CD14-positive monocyte (primary cell): Measurements from ENCODE around the gene PIP4K2C. TPM values are rescaled to one million over a fixed set of nuclear protein-coding genes. Genes with fewer than 3 reads are reported as not detected.

Experiments used
- DNase-seq, 3 donors: peaks; one replicate each; pipeline ENCODE4 v3.0.0-alpha.2; 2011 to 2022
- H2AFZ ChIP-seq: 2 replicates; pipeline ENCODE4 v1.6.0; 2012; ENCODE audit warnings: mild to moderate bottlenecking, low read depth, low read length, inconsistent platforms; ENCODE audit not compliant: insufficient read depth, poor library complexity, severe bottlenecking
- H3K27ac ChIP-seq, 2 donors: 1 replicate in 1 of 2; 2 replicates in 1 of 2; pipeline ENCODE4 v1.5.1; 2012 to 2013; ENCODE audit warnings: low read length in 2 of 2, control low read depth in 1 of 2, inconsistent platforms in 1 of 2, low read depth in 1 of 2, mild to moderate bottlenecking in 1 of 2
- H3K27me3 ChIP-seq, 2 donors: one replicate each; pipeline versions ENCODE4 v1.6.0 to v1.6.1; 2011 to 2013; ENCODE audit warnings: low read length in 2 of 2; ENCODE audit not compliant: control insufficient read depth in 2 of 2, insufficient read depth in 2 of 2
- H3K36me3 ChIP-seq, 2 donors: replicated peaks in 1 of 2; 1 replicate in 1 of 2; 2 replicates in 1 of 2; pipeline versions ENCODE4 v1.5.1 to v1.6.1; 2012 to 2013; ENCODE audit warnings: low read length in 2 of 2, control low read depth in 1 of 2, inconsistent platforms in 1 of 2, mild to moderate bottlenecking in 1 of 2; ENCODE audit not compliant: insufficient read depth in 2 of 2, control insufficient read depth in 1 of 2
- H3K4me1 ChIP-seq, 2 donors: 1 replicate in 1 of 2; 2 replicates in 1 of 2; pipeline versions ENCODE4 v1.5.1 to v1.6.1; 2012 to 2013; ENCODE audit warnings: low read length in 2 of 2, control low read depth in 1 of 2, inconsistent platforms in 1 of 2, mild to moderate bottlenecking in 1 of 2, moderate library complexity in 1 of 2; ENCODE audit not compliant: insufficient read depth in 2 of 2, control insufficient read depth in 1 of 2
- H3K4me2 ChIP-seq: replicated peaks from 2 replicates; pipeline ENCODE3; 2012; ENCODE audit warnings: low read length, moderate library complexity, mild to moderate bottlenecking; ENCODE audit not compliant: poor library complexity, severe bottlenecking; ENCODE audit errors: extremely low read depth
- H3K4me3 ChIP-seq, 3 experiments: fragments of 200-600 bp in 1 of 3; sonication (generic) in 1 of 3; replicated peaks in 1 of 3; 1 replicate in 2 of 3; 2 replicates in 1 of 3; pipeline ENCODE4 v1.5.1; 2011 to 2013; ENCODE audit warnings: low read length in 3 of 3, mild to moderate bottlenecking in 3 of 3, control low read depth in 2 of 3, low read depth in 2 of 3, inconsistent platforms in 1 of 3, moderate library complexity in 1 of 3
- H3K79me2 ChIP-seq: 2 replicates; pipeline ENCODE4 v1.6.0; 2012; ENCODE audit warnings: mild to moderate bottlenecking, control low read depth, inconsistent platforms, low read length, moderate library complexity; ENCODE audit not compliant: insufficient read depth
- H3K9ac ChIP-seq: 2 replicates; pipeline ENCODE4 v1.6.0; 2017; ENCODE audit warnings: low read length, mild to moderate bottlenecking; ENCODE audit not compliant: insufficient read depth, poor library complexity, severe bottlenecking
- H3K9me3 ChIP-seq, 2 donors: replicated peaks in 1 of 2; 1 replicate in 1 of 2; 2 replicates in 1 of 2; pipeline versions ENCODE4 v1.5.1 to v1.6.1; 2012 to 2013; ENCODE audit warnings: low read length in 2 of 2, control low read depth in 1 of 2; ENCODE audit not compliant: control insufficient read depth in 1 of 2, insufficient read depth in 1 of 2
- H4K20me1 ChIP-seq: 2 replicates; pipeline ENCODE4 v1.6.0; 2012; ENCODE audit warnings: mild to moderate bottlenecking, low read length, control low read depth, moderate library complexity; ENCODE audit not compliant: insufficient read depth
- H3K27ac Mint-ChIP-seq, 7 donors: one replicate each; pipeline ENCODE4 v1.8.0; 2020; ENCODE audit warnings: mild to moderate bottlenecking in 7 of 7, mixed read lengths in 7 of 7, moderate library complexity in 6 of 7, inconsistent platforms in 2 of 7
- H3K27me3 Mint-ChIP-seq, 3 donors: one replicate each; pipeline ENCODE4 v1.8.0; 2021 to 2022; ENCODE audit warnings: low read depth in 3 of 3, mild to moderate bottlenecking in 3 of 3, mixed read lengths in 3 of 3, moderate library complexity in 3 of 3, inconsistent platforms in 1 of 3
- H3K36me3 Mint-ChIP-seq, 2 donors: one replicate each; pipeline ENCODE4 v1.8.0; 2020; ENCODE audit warnings: mixed read lengths in 2 of 2, inconsistent platforms in 1 of 2, mild to moderate bottlenecking in 1 of 2
- H3K4me1 Mint-ChIP-seq: one replicate; pipeline ENCODE4 v1.8.0; 2020; ENCODE audit warnings: mild to moderate bottlenecking, mixed read lengths
- H3K4me3 Mint-ChIP-seq, 2 donors: one replicate each; pipeline ENCODE4 v1.8.0; 2020; ENCODE audit warnings: mild to moderate bottlenecking in 2 of 2, mixed read lengths in 2 of 2, moderate library complexity in 1 of 2
- H3K9me3 Mint-ChIP-seq, 7 donors: one replicate each; pipeline ENCODE4 v1.8.0; 2020 to 2022; ENCODE audit warnings: mixed read lengths in 7 of 7, mild to moderate bottlenecking in 6 of 7, moderate library complexity in 6 of 7, inconsistent platforms in 2 of 7
- CTCF ChIP-seq: fragments of 200-600 bp; IDR thresholded peaks from one replicate; pipeline ENCODE4 v1.8.0; 2022; ENCODE audit warnings: antibody characterized with exemption, mild to moderate bottlenecking
- whole genome bisulfite sequencing: methylation state at CpG from one replicate; pipeline ENCODE4 v1.1.5; 2013; ENCODE audit warnings: missing lambda C conversion rate; ENCODE audit not compliant: insufficient coverage; 5-methylcytosine and 5-hydroxymethylcytosine counted together
- intact Hi-C, 2 donors: fragments of 100-400 bp; cut with micrococcal nuclease; formaldehyde crosslinking; loops; one replicate each; pipeline versions ENCODE4 v1.15.0 to v1.15.1; 2023
- polyA plus RNA-seq, 3 donors: library from polyadenylated mRNA; depleted of rRNA in 1 of 3; unstranded in 2 of 3; stranded (reverse) in 1 of 3; fragments of 300-500 nt in 2 of 3; fragments of >200 nt in 1 of 3; fragmentation: Illumina TruSeq in 2 of 3; gene quantifications; 1 replicate in 2 of 3; 2 replicates in 1 of 3; pipeline ENCODE4 v1.2.3, GENCODE V29; 2012 to 2021

Gene PIP4K2C
- polyA plus RNA-seq, 3 donors: 12.3 to 18.6 (median 16.9) TPM

- Mint-ChIP-seq H3K4me3 (no peak overlapping the region), H3K27me3 (peaks cover 39 to 42% (median 40%) of the 10 kb centered on the region in 3 donors), H3K4me1 (peaks cover 48% of the 10 kb centered on the region), H3K9me3 (peaks cover 0 to 11% (median 2%) of the 10 kb centered on the region in 7 donors), H3K27ac (no peak overlapping the region), H3K36me3 (peaks cover 14 to 15% of the 10 kb centered on the region in 2 donors)
- no peaks in the 10 kb centered on the region for H3K9me3 ChIP-seq
- no peaks in the 10 kb centered on the region for H4K20me1 ChIP-seq
- peaks cover 27% of the 10 kb centered on the region for H3K79me2 ChIP-seq
- H3K4me2 ChIP-seq: no peak overlapping the region
- WGBS: no CpG with 5 or more reads among the region's 2 CpGs
- no peak overlapping the region for H3K4me3 ChIP-seq
- DNase-seq: no peak
- no peak overlapping the region for H3K27ac ChIP-seq
- peaks cover 18 to 42% of the 10 kb centered on the region in 2 donors for H3K4me1 ChIP-seq
- peaks cover 0 to 8% of the 10 kb centered on the region in 2 donors for H3K36me3 ChIP-seq
- TF ChIP-seq CTCF: no peak
- intact Hi-C loops: loop anchor here (5.0 to 10.0 kb wide), 3 partner anchors 71 to 207 kb away; partner anchors contain the start of genes ARHGAP9 (in 2 of the 2), CDK4 (in 1 of the 2) and MARCHF9 (in 1 of the 2)
- H3K9ac ChIP-seq: no peak overlapping the region
- no peak overlapping the region for H2AFZ ChIP-seq
- H3K27me3 ChIP-seq: peaks cover 27 to 37% of the 10 kb centered on the region in 2 donors
Observed at GRCh38 chr12:57548013-57548315, 43.0 kb upstream of the PIP4K2C start.

- Histone ChIP-seq H3K79me2 (peaks cover 27% of the 10 kb centered on the region), H3K9ac (no peak overlapping the region), H4K20me1 (no peaks in the 10 kb centered on the region), H3K27me3 (peaks cover 29 to 37% of the 10 kb centered on the region in 2 donors), H3K4me1 (peaks cover 18 to 42% of the 10 kb centered on the region in 2 donors), H3K4me3 (no peak overlapping the region), H3K27ac (no peak overlapping the region), H3K36me3 (peaks cover 0 to 5% of the 10 kb centered on the region in 2 donors), H2AFZ (no peak overlapping the region), H3K4me2 (no peak overlapping the region), H3K9me3 (no peaks in the 10 kb centered on the region)
- H3K4me3 Mint-ChIP-seq: peak overlapping the region in 1 of 2 donors; percentile 86
- peaks cover 0 to 11% (median 2%) of the 10 kb centered on the region in 7 donors for H3K9me3 Mint-ChIP-seq
- WGBS: no CpG with 5 or more reads among the region's 2 CpGs
- TF ChIP-seq CTCF: no peak
- H3K27me3 Mint-ChIP-seq: peaks cover 40 to 42% (median 42%) of the 10 kb centered on the region in 3 donors
- H3K27ac Mint-ChIP-seq: peak overlapping the region in 1 of 7 donors; percentile 6
- intact Hi-C loops: loop anchor here (5.0 to 10.0 kb wide), 3 partner anchors 71 to 206 kb away; partner anchors contain the start of genes ARHGAP9 (in 2 of the 2), CDK4 (in 1 of the 2) and MARCHF9 (in 1 of the 2)
- H3K4me1 Mint-ChIP-seq: peaks cover 46% of the 10 kb centered on the region
- DNase-seq: no peak
- H3K36me3 Mint-ChIP-seq: peaks cover 8 to 15% of the 10 kb centered on the region in 2 donors
Observed at GRCh38 chr12:57548488-57548887, 42.5 kb upstream of the PIP4K2C start.
